Activated CD8-positive, alpha-beta T cell treated with anti-CD3 and anti-CD28 coated beads for 36 hours (primary cell): Measurements from ENCODE around the gene GALNT14. TPM values are rescaled to one million over a fixed set of nuclear protein-coding genes. Genes with fewer than 3 reads are reported as not detected.

ENCODE experiments used
- ATAC-seq: fragments of 200-7000 bp; cut with Tn5 transposase; one replicate; pipeline ENCODE4 v1.10.0; 2021; ENCODE audit warnings: mild to moderate bottlenecking, moderate library complexity
- CTCF ChIA-PET: fragments of 350-600 bp; sonication (Branson Sonifier 250); formaldehyde crosslinking; loops from one replicate; lab custom pipeline; 2021; ENCODE audit warnings: antibody characterized with exemption; lab: Charles Lee
- POLR2A ChIA-PET: fragments of 350-600 bp; sonication (Branson Sonifier 250); formaldehyde crosslinking; loops from one replicate; lab custom pipeline; 2021; ENCODE audit warnings: antibody characterized with exemption; lab: Charles Lee
- DNase-seq: peaks from one replicate; pipeline ENCODE4 v3.0.0-alpha.2; 2020
- H3K27ac Mint-ChIP-seq: one replicate; pipeline ENCODE4 v1.8.0; 2021; ENCODE audit warnings: mild to moderate bottlenecking, mixed read lengths
- H3K27me3 Mint-ChIP-seq: one replicate; pipeline ENCODE4 v1.8.0; 2021; ENCODE audit warnings: mixed read lengths
- H3K36me3 Mint-ChIP-seq: one replicate; pipeline ENCODE4 v1.8.0; 2021; ENCODE audit warnings: low read depth, mixed read lengths
- H3K4me1 Mint-ChIP-seq: one replicate; pipeline ENCODE4 v1.8.0; 2021; ENCODE audit warnings: low read depth, mixed read lengths
- H3K4me3 Mint-ChIP-seq: one replicate; pipeline ENCODE4 v1.8.0; 2021; ENCODE audit warnings: mild to moderate bottlenecking, moderate library complexity, mixed read lengths
- H3K9me3 Mint-ChIP-seq: one replicate; pipeline ENCODE4 v1.8.0; 2021; ENCODE audit warnings: mixed read lengths
- intact Hi-C: fragments of 100-400 bp; cut with micrococcal nuclease; formaldehyde crosslinking; loops from one replicate; pipeline ENCODE4 v1.10.0; 2022
- total RNA-seq, 2 experiments: library from RNA; stranded (reverse); gene quantifications; one replicate each; pipeline ENCODE4 v1.2.3, GENCODE V29; 2021
- TF ChIP-seq, protein P1 (sequence below): fragments of 200-600 bp; IDR thresholded peaks from one replicate; pipeline ENCODE4 v1.8.0; 2022; ENCODE audit warnings: antibody characterized with exemption, mild to moderate bottlenecking

The GALNT14 gene
- total RNA-seq, 2 experiments from 2014 or later, result 1.1 to 1.9 TPM

DNA sequence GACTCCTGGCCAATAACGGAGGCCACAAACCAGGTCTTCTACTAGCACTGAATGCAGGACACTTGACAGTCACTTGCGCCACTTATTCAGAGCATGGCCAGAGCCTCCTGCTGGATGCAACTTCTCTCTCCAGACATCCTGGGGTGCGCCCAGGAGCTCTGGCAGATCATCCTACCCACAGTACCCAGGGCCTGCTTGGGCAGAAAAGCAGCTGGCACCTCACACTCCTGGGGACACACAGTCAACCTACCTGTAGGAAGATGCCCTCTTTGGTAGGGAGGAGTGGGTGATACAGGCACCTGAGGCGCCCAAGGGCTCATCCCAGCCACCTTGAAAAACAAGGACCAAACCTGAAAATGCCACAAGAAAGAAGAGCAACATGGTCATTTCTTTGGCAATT, 13.3 kb downstream of the GALNT14 start:
- DNase-seq, result no peak
- Mint-ChIP-seq H3K4me3 (no peak overlapping the region), H3K9me3 (no peaks in the 10 kb centered on the region), H3K4me1 (no peaks in the 10 kb centered on the region), H3K36me3 (no peaks in the 10 kb centered on the region), H3K27ac (no peak overlapping the region), H3K27me3 (peaks cover 3% of the 10 kb centered on the region)
- TF ChIP-seq, protein P1, sequence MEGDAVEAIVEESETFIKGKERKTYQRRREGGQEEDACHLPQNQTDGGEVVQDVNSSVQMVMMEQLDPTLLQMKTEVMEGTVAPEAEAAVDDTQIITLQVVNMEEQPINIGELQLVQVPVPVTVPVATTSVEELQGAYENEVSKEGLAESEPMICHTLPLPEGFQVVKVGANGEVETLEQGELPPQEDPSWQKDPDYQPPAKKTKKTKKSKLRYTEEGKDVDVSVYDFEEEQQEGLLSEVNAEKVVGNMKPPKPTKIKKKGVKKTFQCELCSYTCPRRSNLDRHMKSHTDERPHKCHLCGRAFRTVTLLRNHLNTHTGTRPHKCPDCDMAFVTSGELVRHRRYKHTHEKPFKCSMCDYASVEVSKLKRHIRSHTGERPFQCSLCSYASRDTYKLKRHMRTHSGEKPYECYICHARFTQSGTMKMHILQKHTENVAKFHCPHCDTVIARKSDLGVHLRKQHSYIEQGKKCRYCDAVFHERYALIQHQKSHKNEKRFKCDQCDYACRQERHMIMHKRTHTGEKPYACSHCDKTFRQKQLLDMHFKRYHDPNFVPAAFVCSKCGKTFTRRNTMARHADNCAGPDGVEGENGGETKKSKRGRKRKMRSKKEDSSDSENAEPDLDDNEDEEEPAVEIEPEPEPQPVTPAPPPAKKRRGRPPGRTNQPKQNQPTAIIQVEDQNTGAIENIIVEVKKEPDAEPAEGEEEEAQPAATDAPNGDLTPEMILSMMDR, result no peak
- ATAC-seq, result no peak
- intact Hi-C loops, result no loop called here
- CTCF ChIA-PET, result interaction anchor here (1.2 kb wide), 1 partner anchor 208 kb away, joined by 3 read pairs; no protein-coding TSS in a partner anchor
- POLR2A ChIA-PET, result no interaction called here

DNA sequence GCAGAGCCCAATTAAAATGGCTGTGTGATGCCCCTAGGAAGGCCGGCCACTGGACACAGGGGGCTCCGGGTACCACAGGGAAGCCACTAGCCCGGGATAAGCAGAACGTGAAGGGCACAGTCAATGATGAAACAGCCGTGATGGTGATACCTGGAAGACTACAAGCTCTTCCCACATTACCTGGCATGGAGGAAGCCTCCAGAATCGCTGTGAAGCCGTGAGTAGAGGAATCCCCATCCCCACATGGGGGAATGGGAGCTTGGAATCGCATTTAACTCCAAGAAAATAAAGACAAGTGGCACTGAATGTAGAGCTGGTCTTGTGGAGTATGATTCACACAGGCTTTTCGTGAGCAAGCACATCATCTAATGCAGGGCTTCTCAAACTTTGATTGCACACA, 16.1 kb downstream of the GALNT14 start:
- no peak overlapping the region for H3K4me3 Mint-ChIP-seq
- DNase-seq, result no peak
- intact Hi-C loops, result no loop called here
- H3K36me3 Mint-ChIP-seq, result no peaks in the 10 kb centered on the region
- peaks cover 4% of the 10 kb centered on the region for H3K27me3 Mint-ChIP-seq
- H3K4me1 Mint-ChIP-seq, result no peaks in the 10 kb centered on the region
- no peak overlapping the region for H3K27ac Mint-ChIP-seq
- ATAC-seq, result no peak
- CTCF ChIA-PET, result no interaction called here
- POLR2A ChIA-PET, result no interaction called here
- TF ChIP-seq, protein P1, result no peak
- H3K9me3 Mint-ChIP-seq, result no peaks in the 10 kb centered on the region

DNA sequence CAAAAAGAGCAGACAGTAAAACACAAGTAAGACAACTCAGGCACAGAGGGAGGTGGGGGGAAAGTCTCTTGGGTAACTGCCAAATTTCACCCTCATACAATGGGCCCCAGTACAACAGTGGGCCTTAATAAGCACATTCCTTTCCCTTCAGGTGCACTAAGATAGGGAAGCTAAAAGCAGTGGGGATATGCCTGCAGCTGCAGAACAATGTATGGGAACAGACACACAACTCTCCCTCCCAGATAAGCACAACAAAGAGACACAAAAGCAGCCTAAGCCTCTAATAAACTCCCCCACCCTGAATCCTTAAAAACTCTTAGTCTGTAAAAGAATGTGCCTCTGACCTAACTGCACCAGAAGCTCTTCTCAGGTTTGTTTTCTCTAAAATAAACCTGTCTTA, 24.5 kb downstream of the GALNT14 start:
- Mint-ChIP-seq H3K27me3 (peaks cover 6% of the 10 kb centered on the region), H3K9me3 (no peaks in the 10 kb centered on the region), H3K4me1 (no peaks in the 10 kb centered on the region), H3K4me3 (no peak overlapping the region), H3K27ac (no peak overlapping the region), H3K36me3 (no peaks in the 10 kb centered on the region)
- intact Hi-C loops, result no loop called here
- CTCF ChIA-PET, result no interaction called here
- DNase-seq (no peak), ATAC-seq (no peak)
- TF ChIP-seq, protein P1, result no peak
- POLR2A ChIA-PET, result interaction anchor here (0.9 kb wide), 1 partner anchor 20 kb away, joined by 3 read pairs; no protein-coding TSS in a partner anchor

DNA sequence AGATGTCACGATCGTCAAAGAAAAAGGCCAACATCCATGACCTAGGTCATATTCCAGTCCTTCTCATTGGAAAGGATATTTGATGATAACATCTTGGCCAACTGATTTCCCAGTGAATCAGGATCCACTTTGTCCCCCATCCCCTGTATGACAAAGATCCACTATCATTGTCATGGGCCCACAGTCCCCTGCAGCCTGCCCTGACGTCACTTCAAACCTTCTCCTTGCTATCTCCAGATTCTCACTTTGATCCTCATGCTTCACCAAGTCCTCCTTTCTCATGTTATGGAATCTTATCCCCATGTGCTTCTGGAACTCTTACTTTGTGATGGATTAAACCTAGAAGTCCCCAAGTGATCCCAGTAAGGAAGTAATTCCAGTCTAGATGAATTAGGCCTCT, 25.7 kb downstream of the GALNT14 start:
- intact Hi-C loops, result no loop called here
- POLR2A ChIA-PET, result no interaction called here
- Mint-ChIP-seq H3K27me3 (peaks cover 10% of the 10 kb centered on the region), H3K4me3 (no peak overlapping the region), H3K36me3 (no peaks in the 10 kb centered on the region), H3K9me3 (no peaks in the 10 kb centered on the region), H3K4me1 (no peaks in the 10 kb centered on the region), H3K27ac (no peak overlapping the region)
- CTCF ChIA-PET, result no interaction called here
- DNase-seq (no peak), ATAC-seq (no peak)
- TF ChIP-seq, protein P1, result no peak

DNA sequence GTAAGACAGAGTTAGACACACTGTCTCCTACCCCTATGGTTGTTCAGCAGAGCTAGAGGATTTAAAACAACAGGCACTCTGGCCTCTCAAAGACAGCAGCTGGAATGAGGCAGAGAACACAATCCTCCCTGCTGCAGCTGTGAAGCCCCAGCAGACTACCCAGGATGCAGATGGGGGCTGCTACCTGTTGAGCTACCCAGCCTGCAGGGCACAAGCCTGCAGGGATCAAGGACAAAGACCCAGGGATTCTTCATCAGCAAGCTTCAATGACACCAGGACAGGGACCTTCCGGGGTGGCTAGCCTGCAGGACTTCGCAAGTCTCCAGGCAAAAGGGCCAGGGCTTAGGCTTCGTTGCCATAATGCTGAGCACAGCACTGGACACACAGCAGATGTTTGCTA, 27.2 kb downstream of the GALNT14 start:
- Mint-ChIP-seq H3K36me3 (no peaks in the 10 kb centered on the region), H3K27ac (no peak overlapping the region), H3K9me3 (no peaks in the 10 kb centered on the region), H3K4me1 (no peaks in the 10 kb centered on the region), H3K27me3 (peaks cover 11% of the 10 kb centered on the region), H3K4me3 (no peak overlapping the region)
- POLR2A ChIA-PET, result no interaction called here
- intact Hi-C loops, result no loop called here
- DNase-seq (no peak), ATAC-seq (no peak)
- TF ChIP-seq, protein P1, result no peak
- CTCF ChIA-PET, result no interaction called here
